Regular cardiac myocyte (primary cell): ENCODE data around the gene SPATC1L. TPM values are rescaled to one million over a fixed set of nuclear protein-coding genes. Genes with fewer than 3 reads are reported as not detected.

Experiments
- total RNA-seq: library from RNA; depleted of rRNA; stranded (reverse); fragments of >200 nt; gene quantifications from 2 replicates; pipeline ENCODE4 v1.2.3, GENCODE V29; 2014

The SPATC1L gene
- total RNA-seq, result 2.8 and 3.8 TPM in 2 replicates

GRCh38 chr21:46183910-46184624, at the start of gene SPATC1L:
Gene SPATC1L, minus strand, starts transcription at chr21:46184459. Its CDS starts 1,643 bp downstream, at chr21:46182816.

GRCh38 chr21:46228345-46229051, 44.2 kb upstream of the SPATC1L start, which contains the start of gene LSS:
Gene LSS, minus strand, starts transcription at chr21:46228774. Its CDS starts 29 bp downstream, at chr21:46228745.

GRCh38 chr21:46155514-46156377, 28.5 kb downstream of the SPATC1L start, which contains the start of gene FTCD:
Gene FTCD, minus strand, starts transcription at chr21:46155579. Its CDS starts 56 bp downstream, at chr21:46155523.

Other genes starting within 250 kb of the SPATC1L start
- gene COL6A1, start 202.7 kb downstream of the SPATC1L start, total RNA-seq, result 809 and 1,625 TPM in 2 replicates
- gene COL6A2, start 86.3 kb downstream of the SPATC1L start, total RNA-seq, result 673 and 1,285 TPM in 2 replicates
- gene FTCD, start 28.9 kb downstream of the SPATC1L start, total RNA-seq, result 0.19 and 0.28 TPM in 2 replicates
- 41.6 and 58.9 TPM in 2 replicates for gene LSS, start 44.3 kb upstream of the SPATC1L start, total RNA-seq
- 53.3 and 197 TPM in 2 replicates for gene MCM3AP, start 101.2 kb upstream of the SPATC1L start, total RNA-seq
- 11.1 and 16.3 TPM in 2 replicates for gene YBEY, start 101.9 kb upstream of the SPATC1L start, total RNA-seq
- gene C21orf58, start 139.4 kb upstream of the SPATC1L start, total RNA-seq, result 2.5 and 6.9 TPM in 2 replicates
- 16.6 and 24.5 TPM in 2 replicates for gene PCNT, start 139.7 kb upstream of the SPATC1L start, total RNA-seq